ENCODE results near the gene KCNIP2. TPM values are rescaled to one million over a fixed set of nuclear protein-coding genes. Genes with fewer than 3 reads are reported as not detected.

The KCNIP2 gene
- total and polyA plus RNA-seq, 2 experiments from 2014 or later, result 0.15 to 0.22 TPM

- in situ Hi-C loops (cut with MboI), result loop anchor here (10.0 kb wide), 1 partner anchor 178 kb away; no protein-coding TSS in a partner anchor
- peak; percentile 95 for DNase-seq
- TF ChIP-seq EZH2phosphoT487 (IDR thresholded peaks at IDR 0.05; ENCODE audit: insufficient read depth, low read depth) (no peak), EZH2 (IDR thresholded peaks at IDR 0.05; ENCODE audit: insufficient read depth, poor library complexity, severe bottlenecking) (no peak)
- peak within 1 kb of the TSS; percentile 83 for H3K9ac ChIP-seq
- H3K4me3 ChIP-seq, result peak within 1 kb of the TSS; percentile 91
- peaks cover 35% of the 10 kb centered on the region for H3K36me3 ChIP-seq (ENCODE audit: low read depth)
- H3K4me1 ChIP-seq (ENCODE audit: insufficient read depth), result peaks cover 8% of the 10 kb centered on the region; the same call in 1 of the 2 replicates
- WGBS, 2 experiments (ENCODE audit: low coverage in 1 of 2, low lambda C conversion rate in 2 of 2, missing lambda C conversion rate in 2 of 2), result 1 to 2% methylated on average over 44 to 57 of the region's 57 CpGs
- H4K20me1 ChIP-seq (ENCODE audit: insufficient read depth), result no peaks in the 10 kb centered on the region
- H3K9me3 ChIP-seq (ENCODE audit: low read depth), result no peaks in the 10 kb centered on the region
- peaks cover 34% of the 10 kb centered on the region; the same call in 1 of the 2 replicates for H3K79me2 ChIP-seq (ENCODE audit: insufficient read depth)
- H3K9me2 ChIP-seq (ENCODE audit: insufficient read depth), result no peaks in the 10 kb centered on the region
- H2AFZ ChIP-seq, result peak within 1 kb of the TSS; percentile 69
- no peaks in the 10 kb centered on the region for H3K27me3 ChIP-seq (replicated peaks; ENCODE audit: insufficient read depth)
- H3K4me2 ChIP-seq (ENCODE audit: unreplicated experiment), result peak within 1 kb of the TSS; percentile 97
- peaks cover 52% of the 10 kb centered on the region for H3F3A ChIP-seq (ENCODE audit: insufficient read depth)
- peak within 1 kb of the TSS; percentile 34 for H3K27ac ChIP-seq
Measured at GRCh38 chr10:101782811-101783735, 60.5 kb downstream of the KCNIP2 start, which contains the start of gene NPM3. NPM3 (minus strand) TSS chr10:101783446; CDS start chr10:101783390, 56 bp downstream.

- in situ Hi-C loops (cut with MboI), result loop anchor here (10.0 kb wide), 1 partner anchor 177 kb away; no protein-coding TSS in a partner anchor
- Histone ChIP-seq H4K20me1 (ENCODE audit: insufficient read depth) (no peaks in the 10 kb centered on the region), H3K4me1 (ENCODE audit: insufficient read depth) (peaks cover 8% of the 10 kb centered on the region; the same call in 1 of the 2 replicates), H3K9me3 (ENCODE audit: low read depth) (no peaks in the 10 kb centered on the region), H2AFZ (peak overlapping the region; percentile 69), H3K27me3 (replicated peaks; ENCODE audit: insufficient read depth) (no peaks in the 10 kb centered on the region), H3K9ac (peak overlapping the region; percentile 83), H3K4me3 (peak overlapping the region; percentile 91), H3F3A (ENCODE audit: insufficient read depth) (peaks cover 45% of the 10 kb centered on the region), H3K27ac (no peak overlapping the region), H3K9me2 (ENCODE audit: insufficient read depth) (no peaks in the 10 kb centered on the region), H3K36me3 (ENCODE audit: low read depth) (peaks cover 27% of the 10 kb centered on the region), H3K4me2 (ENCODE audit: unreplicated experiment) (peak overlapping the region; percentile 97), H3K79me2 (ENCODE audit: insufficient read depth) (peaks cover 25% of the 10 kb centered on the region; the same call in 1 of the 2 replicates)
- DNase-seq, result no peak
- TF ChIP-seq EZH2phosphoT487 (IDR thresholded peaks at IDR 0.05; ENCODE audit: insufficient read depth, low read depth), result no peak
- TF ChIP-seq EZH2 (IDR thresholded peaks at IDR 0.05; ENCODE audit: insufficient read depth, poor library complexity, severe bottlenecking), result no peak
- WGBS, 2 experiments (ENCODE audit: low coverage in 1 of 2, low lambda C conversion rate in 2 of 2, missing lambda C conversion rate in 2 of 2), result 48 to 50% methylated on average over 16 to 17 of the region's 17 CpGs
Measured at GRCh38 chr10:101781984-101782810, 61.4 kb downstream of the KCNIP2 start.

DNA sequence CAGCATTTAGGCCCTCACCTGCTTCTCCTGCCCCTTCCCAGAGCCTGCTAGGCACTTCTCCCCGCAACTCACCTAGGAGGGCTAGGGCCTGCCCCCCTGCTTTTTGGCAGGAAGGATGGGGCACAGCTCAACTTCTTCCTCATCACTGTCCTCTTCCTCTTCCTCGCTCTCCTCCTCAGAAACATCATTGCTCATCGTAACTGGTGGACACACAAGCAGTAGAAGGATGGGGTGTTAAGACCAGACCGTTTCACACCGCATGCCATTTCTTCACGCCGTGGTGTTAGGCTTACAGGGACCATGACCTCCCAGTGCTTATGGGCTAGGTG, 62.0 kb downstream of the KCNIP2 start:
- in situ Hi-C loops (cut with MboI), result loop anchor here (10.0 kb wide), 1 partner anchor 177 kb away; no protein-coding TSS in a partner anchor
- H3K9me2 ChIP-seq (ENCODE audit: insufficient read depth), result no peaks in the 10 kb centered on the region
- H2AFZ ChIP-seq, result no peak overlapping the region
- H3K9me3 ChIP-seq (ENCODE audit: low read depth), result no peaks in the 10 kb centered on the region
- no peaks in the 10 kb centered on the region for H3K27me3 ChIP-seq (replicated peaks; ENCODE audit: insufficient read depth)
- peaks cover 20% of the 10 kb centered on the region; the same call in 1 of the 2 replicates for H3K79me2 ChIP-seq (ENCODE audit: insufficient read depth)
- no peak overlapping the region for H3K27ac ChIP-seq
- no peak for DNase-seq
- TF ChIP-seq EZH2 (IDR thresholded peaks at IDR 0.05; ENCODE audit: insufficient read depth, poor library complexity, severe bottlenecking), result no peak
- no peak for TF ChIP-seq EZH2phosphoT487 (IDR thresholded peaks at IDR 0.05; ENCODE audit: insufficient read depth, low read depth)
- H3K9ac ChIP-seq, result no peak overlapping the region
- peaks cover 21% of the 10 kb centered on the region for H3K36me3 ChIP-seq (ENCODE audit: low read depth)
- no peak overlapping the region for H3K4me2 ChIP-seq (ENCODE audit: unreplicated experiment)
- H3K4me1 ChIP-seq (ENCODE audit: insufficient read depth), result peaks cover 8% of the 10 kb centered on the region; the same call in 1 of the 2 replicates
- H3K4me3 ChIP-seq, result no peak overlapping the region
- WGBS, 2 experiments (ENCODE audit: low coverage in 1 of 2, low lambda C conversion rate in 2 of 2, missing lambda C conversion rate in 2 of 2), result 80 to 84% methylated on average over 7 of the region's 7 CpGs
- peaks cover 39% of the 10 kb centered on the region for H3F3A ChIP-seq (ENCODE audit: insufficient read depth)
- H4K20me1 ChIP-seq (ENCODE audit: insufficient read depth), result no peaks in the 10 kb centered on the region

All from GM23248 (cell line).